OCI-LY7 (cell line): ENCODE results near the gene AK5. TPM values are rescaled to one million over a fixed set of nuclear protein-coding genes. Genes with fewer than 3 reads are reported as not detected.

Experiments used
- BruUV-seq: library from RNA; stranded (reverse); fragments of 400-500 nt; replicated peaks from 2 replicates; lab custom pipeline; 2021; lab: Mats Ljungman, UMichigan
- CTCF ChIA-PET: fragments of 300-600 bp; sonication (Branson Sonifier 250); formaldehyde crosslinking; loops from one replicate; lab custom pipeline; 2022; ENCODE audit warnings: antibody characterized with exemption; ENCODE audit not compliant: unreplicated experiment; lab: Charles Lee
- POLR2A ChIA-PET: fragments of 300-600 bp; sonication (Branson Sonifier 250); formaldehyde crosslinking; loops from one replicate; lab custom pipeline; 2022; ENCODE audit warnings: antibody characterized with exemption; lab: Charles Lee
- DNase-seq: peaks from one replicate; pipeline ENCODE4 v3.0.0-alpha.2; 2015; ENCODE audit warnings: low spot score
- H2AFZ ChIP-seq: fragments of 200-600 bp; sonication (generic), shearing (Covaris generic); 2 replicates; pipeline ENCODE4 v1.6.1; 2014; ENCODE audit warnings: mild to moderate bottlenecking, antibody characterized with exemption, low read length, moderate library complexity
- H3K27ac ChIP-seq: fragments of 200-600 bp; sonication (generic); 2 replicates; pipeline ENCODE4 v1.5.1; 2014; ENCODE audit warnings: mixed run types, low read depth, mild to moderate bottlenecking, moderate library complexity, low read length, inconsistent platforms; ENCODE audit not compliant: poor library complexity, severe bottlenecking
- H3K36me3 ChIP-seq: fragments of 200-600 bp; sonication (generic); 2 replicates; pipeline ENCODE4 v1.6.1; 2014; ENCODE audit warnings: mild to moderate bottlenecking, antibody characterized with exemption, low read length, moderate library complexity, mixed read lengths; ENCODE audit not compliant: insufficient read depth
- H3K4me1 ChIP-seq: fragments of 200-600 bp; sonication (generic); 2 replicates; pipeline ENCODE4 v1.5.1; 2014; ENCODE audit warnings: mild to moderate bottlenecking, low read length; ENCODE audit not compliant: insufficient read depth, poor library complexity, severe bottlenecking
- H3K4me2 ChIP-seq: fragments of 200-600 bp; sonication (generic); 2 replicates; pipeline ENCODE4 v1.6.1; 2014; ENCODE audit warnings: mild to moderate bottlenecking, low read length
- H3K4me3 ChIP-seq: fragments of 200-600 bp; sonication (generic); 2 replicates; pipeline ENCODE4 v1.5.1; 2014; ENCODE audit warnings: mild to moderate bottlenecking, low read depth, low read length; ENCODE audit not compliant: poor library complexity, severe bottlenecking
- H3K79me2 ChIP-seq: fragments of 200-600 bp; sonication (generic); 2 replicates; pipeline ENCODE4 v1.6.1; 2016; ENCODE audit warnings: low read depth, mild to moderate bottlenecking, low read length, moderate library complexity, mixed read lengths; ENCODE audit not compliant: insufficient read depth
- H3K9me2 ChIP-seq: fragments of 200-600 bp; sonication (generic); 2 replicates; pipeline ENCODE4 v1.6.1; 2016; ENCODE audit warnings: mild to moderate bottlenecking, low read length, mixed read lengths; ENCODE audit not compliant: insufficient read depth
- H3K9me3 ChIP-seq: fragments of 200-600 bp; sonication (generic); 2 replicates; pipeline ENCODE4 v1.6.1; 2014; ENCODE audit warnings: mild to moderate bottlenecking, mixed run types, low read length, mixed read lengths
- H4K20me1 ChIP-seq: fragments of 200-600 bp; sonication (generic); 2 replicates; pipeline ENCODE4 v1.6.1; 2014; ENCODE audit warnings: mild to moderate bottlenecking, antibody characterized with exemption, low read length, moderate library complexity, mixed read lengths; ENCODE audit not compliant: insufficient read depth
- CTCF ChIP-seq: fragments of 200-600 bp; sonication (generic); conservative IDR thresholded peaks from 2 replicates; pipeline ENCODE4 v1.5.1; 2014; ENCODE audit warnings: mild to moderate bottlenecking, antibody characterized with exemption, low read length, moderate library complexity, mixed read lengths
- EZH2phosphoT487 ChIP-seq: fragments of 200-600 bp; sonication (generic); IDR thresholded peaks from 2 replicates; pipeline ENCODE4 v1.6.1; 2018; ENCODE audit warnings: low read depth, borderline replicate concordance, mild to moderate bottlenecking, mixed run types, antibody characterized with exemption, low read length, moderate library complexity, mixed read lengths
- intact Hi-C: fragments of 100-400 bp; cut with micrococcal nuclease; formaldehyde crosslinking; loops from one replicate; pipeline ENCODE4 v1.10.0; 2022; ENCODE audit not compliant: unreplicated experiment
- total RNA-seq, 2 experiments: library from RNA; depleted of rRNA in 1 of 2; stranded (reverse); fragments of >200 nt in 1 of 2; shearing (Covaris generic) in 1 of 2; gene quantifications; 2 replicates each; pipeline ENCODE4 v1.2.3, GENCODE V29; 2014 to 2022

Gene AK5
- total RNA-seq, 2 experiments from 2014 or later, result not detected

- no peak overlapping the region for H3K4me3 ChIP-seq
- CTCF ChIA-PET, result no interaction called here
- H2AFZ ChIP-seq, result no peak overlapping the region
- DNase-seq, result no peak
- H3K9me3 ChIP-seq, result no peaks in the 10 kb centered on the region
- TF ChIP-seq CTCF (no peak), EZH2phosphoT487 (no peak)
- intact Hi-C loops, result no loop called here
- H3K27ac ChIP-seq, result no peak overlapping the region
- no peaks in the 10 kb centered on the region for H3K36me3 ChIP-seq
- no peaks in the 10 kb centered on the region for H3K4me1 ChIP-seq
- BruUV-seq, result no TSS peak
- H3K4me2 ChIP-seq, result no peak overlapping the region
- no peaks in the 10 kb centered on the region for H4K20me1 ChIP-seq
- no peaks in the 10 kb centered on the region for H3K9me2 ChIP-seq
- no peaks in the 10 kb centered on the region for H3K79me2 ChIP-seq
- POLR2A ChIA-PET, result interaction anchor here (0.6 to 1.7 kb wide), 8 partner anchors 12 to 1054 kb away, joined by 3 to 6 read pairs (median 4); no protein-coding TSS in a partner anchor
Measured at GRCh38 chr1:77550135-77550534, 268.3 kb downstream of the AK5 start.

GRCh38 chr1:77552626-77553025 is 270.8 kb downstream of the AK5 start:
- BruUV-seq, result no TSS peak
- CTCF ChIA-PET, result no interaction called here
- H3K9me3 ChIP-seq, result no peaks in the 10 kb centered on the region

More at GRCh38 chr1:77552626-77553025, 270.8 kb downstream of the AK5 start:
- no peaks in the 10 kb centered on the region for H3K36me3 ChIP-seq
- TF ChIP-seq EZH2phosphoT487, result no peak
- no peak for TF ChIP-seq CTCF
- no peak overlapping the region for H2AFZ ChIP-seq
- H4K20me1 ChIP-seq, result no peaks in the 10 kb centered on the region
- POLR2A ChIA-PET, result interaction anchor here (0.7 kb wide), 1 partner anchor 940 kb away, joined by 3 read pairs; no protein-coding TSS in a partner anchor
- H3K9me2 ChIP-seq, result no peaks in the 10 kb centered on the region
- no peaks in the 10 kb centered on the region for H3K79me2 ChIP-seq
- DNase-seq, result no peak
- H3K4me3 ChIP-seq, result no peak overlapping the region
- no peak overlapping the region for H3K4me2 ChIP-seq
- intact Hi-C loops, result no loop called here
- no peaks in the 10 kb centered on the region for H3K4me1 ChIP-seq
- no peak overlapping the region for H3K27ac ChIP-seq
